IPS-NIHi11 (cell line): ENCODE measurements around the gene LGALS16.
"Not testable (repeated sequence)": the region's sequence is repeated elsewhere in the genome, so short reads cannot be mapped to it uniquely, and the experiment has no call there.

Experiments
- DNase-seq: peaks from one replicate; pipeline ENCODE4 v3.0.0; 2012; ENCODE audit warnings: mixed read lengths, low spot score

LGALS16 gene, protein sequence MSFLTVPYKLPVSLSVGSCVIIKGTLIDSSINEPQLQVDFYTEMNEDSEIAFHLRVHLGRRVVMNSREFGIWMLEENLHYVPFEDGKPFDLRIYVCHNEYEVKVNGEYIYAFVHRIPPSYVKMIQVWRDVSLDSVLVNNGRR

GRCh38 chr19:39655613-39656012, at the start of gene LGALS16:
TSS of gene LGALS16 (plus strand) at chr19:39655913. CDS start at chr19:39655962, 49 bp downstream.
- DNase-seq, result no peak

DNA sequence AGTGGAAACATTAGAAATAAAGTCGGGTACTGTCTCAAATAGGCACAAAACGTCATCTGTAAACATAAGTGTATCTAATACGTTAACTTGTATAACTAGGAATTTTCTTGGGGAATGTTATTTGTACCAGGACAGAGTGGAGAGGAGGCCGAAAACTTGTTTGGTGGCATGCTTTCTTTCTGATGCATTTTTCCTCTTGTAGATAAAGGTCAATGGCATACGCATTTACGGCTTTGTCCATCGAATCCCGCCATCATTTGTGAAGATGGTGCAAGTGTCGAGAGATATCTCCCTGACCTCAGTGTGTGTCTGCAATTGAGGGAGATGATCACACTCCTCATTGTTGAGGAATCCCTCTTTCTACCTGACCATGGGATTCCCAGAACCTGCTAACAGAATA, 48.7 kb upstream of the LGALS16 start:
- DNase-seq, result no peak

DNA sequence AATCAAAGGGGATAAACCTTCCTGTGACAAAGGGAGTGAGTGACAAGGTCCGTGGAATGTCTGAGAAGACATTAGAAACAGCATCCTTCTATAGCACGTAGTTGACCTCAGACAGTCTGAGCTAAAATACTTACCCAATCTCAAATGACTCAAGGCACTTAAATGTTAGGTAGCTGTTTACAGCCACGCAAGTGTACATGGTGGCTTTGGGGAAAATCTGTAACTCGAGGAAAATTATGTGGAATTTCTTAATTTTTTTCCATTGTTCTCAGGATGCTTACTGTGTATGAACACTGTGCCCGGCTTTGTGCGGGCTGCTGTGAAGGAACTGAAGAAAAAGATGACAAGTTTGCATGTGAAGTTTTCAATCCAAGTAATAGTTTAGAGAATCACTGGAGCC, 48.2 kb upstream of the LGALS16 start:
- no peak for DNase-seq

DNA sequence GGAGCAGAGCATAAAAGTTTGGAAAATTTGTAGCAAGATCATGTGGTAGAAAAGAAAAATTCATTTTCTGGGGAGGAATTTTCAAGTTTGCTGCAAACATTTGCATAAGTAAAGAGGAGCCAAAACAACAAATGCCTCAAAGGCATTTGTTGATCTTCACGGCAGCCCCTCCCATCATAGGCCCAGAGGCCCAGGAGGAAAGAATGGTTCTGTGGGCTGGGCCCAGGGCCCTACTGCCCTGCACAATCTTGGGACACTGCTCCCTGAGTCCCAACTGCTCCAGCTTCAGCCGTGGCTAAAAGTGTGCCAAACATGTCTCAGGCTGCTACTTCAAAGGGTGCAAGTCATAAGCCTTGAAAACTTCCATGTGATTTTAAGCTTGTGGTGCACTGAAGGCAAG, 42.1 kb upstream of the LGALS16 start:
- no peak for DNase-seq

DNA sequence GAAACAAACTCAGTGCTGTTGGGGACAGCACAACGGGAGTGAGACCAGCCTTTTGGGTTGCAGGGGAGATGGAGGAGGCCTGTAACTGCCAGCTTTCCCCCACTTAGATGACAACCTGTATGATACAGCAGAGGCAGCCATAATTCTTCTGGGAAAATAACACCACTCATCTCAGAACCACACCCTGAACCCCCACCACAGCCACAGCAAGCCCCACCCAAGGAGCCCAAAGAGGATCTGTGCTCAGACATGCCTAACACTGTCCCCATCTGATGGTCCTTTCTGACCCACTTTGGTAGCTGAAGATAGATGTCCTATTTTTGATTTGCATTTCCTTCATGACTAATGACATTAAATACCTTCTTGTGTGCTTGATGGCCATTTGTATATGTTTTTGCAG, 38.0 kb upstream of the LGALS16 start:
- DNase-seq, result no peak

- DNase-seq, result no peak
These were observed 31.8 kb upstream of the LGALS16 start for GRCh38 chr19:39623946-39624345.

GRCh38 chr19:39627631-39628030, 28.1 kb upstream of the LGALS16 start:
- not testable (repeated sequence) for DNase-seq

- no peak for DNase-seq
These were observed 24.5 kb upstream of the LGALS16 start for GRCh38 chr19:39631178-39631577.

- DNase-seq, result no peak
These were observed 24.1 kb upstream of the LGALS16 start for GRCh38 chr19:39631626-39632025.

DNA sequence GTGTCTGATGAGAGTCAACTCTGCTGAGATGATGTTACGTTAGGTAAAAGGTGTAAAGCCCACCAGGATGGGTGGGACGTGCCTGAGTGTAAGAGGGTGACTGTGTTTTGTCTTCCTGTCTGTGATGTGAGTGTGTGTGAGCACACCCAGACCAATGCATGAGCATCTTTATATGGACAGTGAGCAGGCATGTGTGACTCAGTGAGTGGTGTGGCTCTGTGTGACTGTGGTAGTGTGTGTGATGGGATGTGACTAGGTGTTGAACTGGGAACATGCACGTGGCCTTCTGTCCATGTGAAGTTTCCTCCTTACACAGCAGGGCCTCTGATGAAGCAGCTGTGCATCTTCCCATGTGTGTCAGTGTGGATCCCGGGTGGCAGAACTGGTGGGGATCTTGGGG, 17.8 kb upstream of the LGALS16 start:
- no peak for DNase-seq

DNA sequence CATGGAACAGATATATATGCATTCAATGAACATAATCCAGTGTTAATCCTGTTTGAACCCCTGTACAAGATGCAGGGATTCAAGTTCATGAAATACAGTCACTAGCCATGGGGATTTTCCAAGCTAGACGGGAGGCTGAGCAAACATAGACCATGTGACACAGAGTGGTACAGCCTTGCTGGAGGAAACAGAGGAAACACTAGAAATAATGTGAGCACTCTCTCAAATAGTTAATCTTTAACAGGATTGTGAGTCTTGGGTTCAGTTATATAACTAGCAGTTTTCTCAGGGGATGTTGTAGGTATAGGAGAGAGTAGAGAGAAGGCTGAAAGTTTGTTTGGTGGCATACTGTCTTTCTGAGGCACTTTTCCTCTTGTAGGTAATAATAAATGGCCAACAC, 13.9 kb upstream of the LGALS16 start:
- DNase-seq, result no peak

DNA sequence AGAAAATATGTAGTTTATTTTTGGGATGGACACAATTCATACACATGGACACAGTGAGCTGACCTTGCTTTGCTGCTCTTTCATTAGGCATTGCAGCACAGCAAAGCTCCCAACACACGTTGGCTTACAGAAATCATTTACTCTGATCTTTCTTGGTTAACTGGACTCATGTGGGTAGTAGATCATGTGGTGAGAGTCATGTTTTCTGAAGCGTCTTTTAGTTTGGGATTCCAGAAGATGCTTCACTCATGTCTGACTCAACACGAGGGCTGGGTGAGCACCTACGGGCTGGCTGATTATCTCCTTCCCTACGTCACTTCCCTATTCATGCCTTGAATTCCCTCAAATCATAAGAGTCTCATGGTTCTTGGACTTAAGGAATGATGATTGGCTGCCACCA, 12.1 kb upstream of the LGALS16 start:
- DNase-seq, result no peak

- DNase-seq, result peak; percentile 44
These were observed 9.8 kb upstream of the LGALS16 start for GRCh38 chr19:39645800-39646411.

DNA sequence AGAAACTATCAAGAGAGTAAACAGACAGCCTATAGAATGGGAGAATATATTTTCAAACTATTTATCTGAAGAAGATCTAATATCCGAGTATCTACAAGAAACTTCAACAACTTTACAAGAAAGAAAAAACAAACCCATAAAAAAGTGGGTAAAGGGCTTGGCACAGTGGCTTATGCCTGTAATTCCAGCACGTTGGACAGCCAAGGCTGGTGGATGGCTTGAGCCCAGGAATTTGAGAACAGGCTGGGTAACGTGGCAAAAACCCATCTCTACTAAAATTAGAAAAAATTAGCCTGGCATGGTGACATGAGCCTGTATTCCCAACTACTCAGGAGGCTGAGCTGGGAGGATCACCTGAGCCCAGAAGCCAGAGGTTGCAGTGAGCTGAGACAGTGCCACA, 7.8 kb upstream of the LGALS16 start:
- no peak for DNase-seq

DNA sequence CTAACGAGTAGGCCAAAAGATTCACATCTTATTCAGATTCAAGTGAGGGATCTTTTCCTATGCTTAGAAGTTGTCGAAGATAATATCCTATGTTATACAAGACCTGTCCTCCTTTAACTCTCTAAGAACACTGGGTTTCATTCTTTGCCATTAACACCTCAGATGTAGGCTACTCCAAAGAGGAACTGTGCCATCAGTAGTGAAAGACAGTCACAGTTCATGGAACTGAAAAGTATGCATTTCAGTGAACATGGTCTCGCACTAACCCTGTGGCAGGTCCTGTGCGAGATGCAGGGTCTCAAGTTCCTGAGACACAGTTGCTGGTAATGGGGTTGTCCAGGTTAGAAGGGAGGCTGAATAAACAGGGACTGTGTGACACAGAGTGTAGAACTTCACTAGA, 4.1 kb downstream of the LGALS16 start:
- no peak for DNase-seq

DNA sequence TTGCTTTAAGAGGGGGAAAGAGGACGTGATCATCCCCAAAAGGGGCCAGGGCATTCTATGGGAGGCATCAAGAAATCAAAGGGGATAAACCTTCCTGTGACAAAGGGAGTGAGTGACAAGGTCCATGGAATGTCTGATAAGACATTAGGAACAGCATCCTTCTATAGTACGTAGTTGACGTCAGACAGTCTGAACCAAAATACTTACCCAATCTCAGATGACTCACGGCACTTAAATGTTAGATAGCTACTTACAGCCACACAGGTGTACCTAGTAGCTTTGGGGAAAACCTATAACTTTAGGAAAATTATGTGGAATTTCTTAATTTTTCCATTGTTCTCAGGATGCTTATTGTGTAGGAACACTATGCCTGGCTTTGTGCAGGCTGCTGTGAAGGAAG, 4.9 kb downstream of the LGALS16 start:
- DNase-seq, result no peak

DNA sequence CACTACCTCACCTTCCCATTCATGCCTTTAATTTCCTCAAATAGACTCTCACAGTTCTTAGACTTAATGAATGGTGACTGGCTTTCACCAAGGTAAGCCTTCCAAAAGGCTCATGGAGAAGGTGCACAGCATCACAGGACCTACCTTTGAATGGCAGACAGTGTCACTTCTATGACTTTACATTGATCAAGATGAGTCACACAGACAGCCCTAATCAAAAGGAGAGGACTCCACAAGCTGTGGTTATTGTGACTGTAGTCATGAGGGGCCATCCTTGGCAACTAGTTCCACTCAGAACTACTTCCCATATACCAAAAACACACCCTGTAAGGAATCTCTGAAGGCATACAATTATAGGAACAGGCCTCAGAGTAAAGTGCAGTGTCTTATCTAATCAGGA, 5.9 kb downstream of the LGALS16 start:
- no peak for DNase-seq

- not testable (repeated sequence) for DNase-seq
These were observed 14.1 kb downstream of the LGALS16 start for GRCh38 chr19:39669860-39670259.

GRCh38 chr19:39670998-39671397, 15.3 kb downstream of the LGALS16 start:
- no peak for DNase-seq

GRCh38 chr19:39671739-39672363, 16.1 kb downstream of the LGALS16 start:
- peak; percentile 58 for DNase-seq

- no peak for DNase-seq
These were observed 16.8 kb downstream of the LGALS16 start for GRCh38 chr19:39672473-39672872.

DNA sequence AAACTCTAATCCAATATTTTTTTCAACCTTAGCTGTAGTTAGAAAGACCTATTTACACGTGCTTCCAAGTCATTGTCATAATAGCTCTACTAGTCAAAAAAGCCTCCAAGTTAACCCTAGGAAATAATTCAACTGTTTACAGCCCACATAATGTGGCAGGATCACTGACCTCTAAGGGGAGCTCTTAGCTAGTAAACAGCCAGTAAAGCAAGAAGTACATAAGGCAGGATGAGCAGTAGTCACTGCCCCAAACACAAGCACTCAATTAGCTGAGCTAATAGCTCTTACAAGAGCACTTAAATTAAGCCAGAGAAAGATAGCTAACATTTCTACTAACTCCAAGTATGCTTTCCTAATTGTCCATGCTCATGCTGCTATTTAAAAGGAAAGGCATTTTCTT, 18.1 kb downstream of the LGALS16 start:
- not testable (repeated sequence) for DNase-seq

GRCh38 chr19:39676004-39676403, 20.3 kb downstream of the LGALS16 start:
- no peak for DNase-seq
